HepG2 (cell line): ENCODE results near the gene C3orf18. TPM values are rescaled to one million over a fixed set of nuclear protein-coding genes. Genes with fewer than 3 reads are reported as not detected.
A peak's percentile ranks its signal among the peaks of the same experiment; 100 is the strongest.

Experiments
- NKX3-1 ChIP-seq: sonication (generic); formaldehyde crosslinking; IDR thresholded peaks from 2 replicates; pipeline ENCODE4 v1.5.0; 2020; ENCODE audit warnings: missing genetic modification reagents
- POGZ ChIP-seq: sonication (generic); formaldehyde crosslinking; IDR thresholded peaks from 2 replicates; pipeline ENCODE4 v1.4.0; 2020; ENCODE audit warnings: mild to moderate bottlenecking, missing genetic modification reagents
- PTBP1 ChIP-seq: fragments of 200-400 bp; formaldehyde crosslinking; IDR thresholded peaks from 2 replicates; pipeline ENCODE4 v1.6.1; 2018; ENCODE audit warnings: low read length, low read depth; ENCODE audit not compliant: poor library complexity, severe bottlenecking
- REXO4 ChIP-seq: sonication (generic); formaldehyde crosslinking; IDR thresholded peaks from 2 replicates; pipeline ENCODE4 v1.8.0; 2022; ENCODE audit warnings: missing genetic modification reagents, mild to moderate bottlenecking, borderline replicate concordance
- SKI ChIP-seq: fragments of 450-650 bp; IDR thresholded peaks from one replicate; pipeline ENCODE4 v1.6.1; 2018; ENCODE audit warnings: mild to moderate bottlenecking; ENCODE audit not compliant: partially characterized antibody
- TBX3 ChIP-seq: fragments of 450-650 bp; IDR thresholded peaks from 2 replicates; pipeline ENCODE4 v1.6.1; 2017; ENCODE audit warnings: antibody characterized with exemption, mild to moderate bottlenecking, inconsistent platforms, borderline replicate concordance
- ZBTB8A ChIP-seq: sonication (generic); formaldehyde crosslinking; IDR thresholded peaks from 2 replicates; pipeline ENCODE4 v1.4.0; 2020; ENCODE audit warnings: mild to moderate bottlenecking, low read depth, missing genetic modification reagents, borderline replicate concordance
- ZNF180 ChIP-seq: sonication (generic); formaldehyde crosslinking; IDR thresholded peaks from 2 replicates; pipeline ENCODE4 v1.4.0; 2020; ENCODE audit warnings: low read depth, missing genetic modification reagents, borderline replicate concordance
- ZNF749 ChIP-seq: sonication (generic); formaldehyde crosslinking; IDR thresholded peaks from 2 replicates; pipeline ENCODE4 v1.8.0; 2022; ENCODE audit warnings: mild to moderate bottlenecking, missing genetic modification reagents, moderate library complexity, borderline replicate concordance
- polyA plus RNA-seq, 8 experiments: library from polyadenylated mRNA; depleted of rRNA in 3 of 8; stranded (reverse) in 7 of 8; unstranded in 1 of 8; fragments of >200 nt; fragmentation: Illumina TruSeq in 4 of 8; extraction: Trizol in 4 of 8; gene quantifications; 2 replicates each; pipeline versions ENCODE4 v1.2.1 to v1.2.3, GENCODE V29; 2011 to 2016; ENCODE audit warnings: low read depth in 4 of 8, missing spikeins in 1 of 8, mixed read lengths in 1 of 8; ENCODE audit not compliant: insufficient read depth in 1 of 8
- total RNA-seq, 5 experiments: library from RNA; depleted of rRNA; stranded (reverse); fragments of >200 nt; fragmentation: Illumina TruSeq; extraction: Trizol; gene quantifications; 2 replicates each; pipeline ENCODE4 v1.2.3, GENCODE V29; 2016; ENCODE audit warnings: low read depth in 1 of 5
- TF ChIP-seq, protein P1 (sequence below): sonication (generic); formaldehyde crosslinking; IDR thresholded peaks from 2 replicates; pipeline ENCODE4 v1.4.0; 2020; ENCODE audit warnings: missing genetic modification reagents
- TF ChIP-seq, protein P2 (sequence below): IDR thresholded peaks from 2 replicates; pipeline ENCODE4 v1.6.1; 2016; ENCODE audit warnings: control low read depth
- TF ChIP-seq, protein P3 (sequence below): sonication (generic); formaldehyde crosslinking; conservative IDR thresholded peaks from 2 replicates; pipeline ENCODE4 v1.8.0; 2022; ENCODE audit warnings: missing genetic modification reagents
- TF ChIP-seq, protein P4 (sequence below): sonication (generic); formaldehyde crosslinking; IDR thresholded peaks from 2 replicates; pipeline ENCODE4 v1.5.1; 2020; ENCODE audit warnings: mild to moderate bottlenecking, missing genetic modification reagents, moderate library complexity
- TF ChIP-seq, protein P5 (sequence below): sonication (generic); formaldehyde crosslinking; IDR thresholded peaks from 2 replicates; pipeline ENCODE4 v1.4.0; 2020; ENCODE audit warnings: missing genetic modification reagents
- TF ChIP-seq, protein P6 (sequence below): IDR thresholded peaks from 2 replicates; pipeline ENCODE4 v1.6.1; 2016; ENCODE audit warnings: mild to moderate bottlenecking, missing biosample characterization, missing genetic modification reagents

C3orf18 gene
- total and polyA plus RNA-seq, 2 of the 13 experiments (the other 11 are each of a cell fraction or from before 2014, with no cell fraction given), result 1.6 to 4.8 TPM

DNA sequence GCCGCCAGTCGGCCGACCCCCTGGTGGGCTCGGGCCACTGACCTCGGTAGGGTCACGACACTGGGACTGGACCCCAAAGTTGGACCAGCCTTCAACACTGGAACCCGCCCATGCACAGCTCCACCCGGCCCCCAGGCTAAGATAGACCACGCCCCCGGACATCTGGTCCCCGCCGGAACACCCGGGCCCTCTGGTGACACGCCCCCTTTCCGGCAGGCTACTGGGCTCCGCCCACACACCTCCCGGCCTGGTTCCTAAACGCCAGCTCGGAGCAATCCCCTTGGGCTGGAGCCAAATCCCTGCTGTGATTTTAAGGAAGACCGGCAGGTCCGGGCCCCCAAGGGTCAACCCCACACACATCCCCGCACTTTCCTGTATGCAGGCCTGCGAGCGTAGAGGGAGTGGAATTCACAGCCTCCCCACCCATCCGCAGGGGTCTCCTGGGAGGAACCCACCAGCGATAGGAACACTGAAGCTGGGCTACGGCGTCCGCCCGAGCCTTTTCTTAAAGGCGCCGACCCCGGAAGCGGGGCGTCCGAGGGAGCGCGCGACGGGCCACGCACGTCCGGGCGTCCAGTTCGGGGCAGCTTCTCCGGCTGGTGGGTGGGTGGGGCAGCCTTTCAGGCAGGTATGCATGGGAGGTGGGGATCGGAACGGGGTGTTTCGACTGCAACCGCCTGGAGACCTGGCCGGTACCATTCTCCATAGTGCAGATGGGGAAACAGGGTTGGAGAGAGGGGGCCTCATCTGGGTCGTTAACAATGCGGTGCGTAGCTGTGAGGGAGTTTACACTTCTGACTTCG, 1.6 kb upstream of the C3orf18 start, which contains the start of gene HEMK1 (continued):
- no peak; the same call in 1 of the 2 replicates for TF ChIP-seq ZNF749 (CRISPR knock-in tag)
- TF ChIP-seq PTBP1, result no peak
- no peak for TF ChIP-seq ZBTB8A (CRISPR knock-in tag)
- TF ChIP-seq, protein P1, sequence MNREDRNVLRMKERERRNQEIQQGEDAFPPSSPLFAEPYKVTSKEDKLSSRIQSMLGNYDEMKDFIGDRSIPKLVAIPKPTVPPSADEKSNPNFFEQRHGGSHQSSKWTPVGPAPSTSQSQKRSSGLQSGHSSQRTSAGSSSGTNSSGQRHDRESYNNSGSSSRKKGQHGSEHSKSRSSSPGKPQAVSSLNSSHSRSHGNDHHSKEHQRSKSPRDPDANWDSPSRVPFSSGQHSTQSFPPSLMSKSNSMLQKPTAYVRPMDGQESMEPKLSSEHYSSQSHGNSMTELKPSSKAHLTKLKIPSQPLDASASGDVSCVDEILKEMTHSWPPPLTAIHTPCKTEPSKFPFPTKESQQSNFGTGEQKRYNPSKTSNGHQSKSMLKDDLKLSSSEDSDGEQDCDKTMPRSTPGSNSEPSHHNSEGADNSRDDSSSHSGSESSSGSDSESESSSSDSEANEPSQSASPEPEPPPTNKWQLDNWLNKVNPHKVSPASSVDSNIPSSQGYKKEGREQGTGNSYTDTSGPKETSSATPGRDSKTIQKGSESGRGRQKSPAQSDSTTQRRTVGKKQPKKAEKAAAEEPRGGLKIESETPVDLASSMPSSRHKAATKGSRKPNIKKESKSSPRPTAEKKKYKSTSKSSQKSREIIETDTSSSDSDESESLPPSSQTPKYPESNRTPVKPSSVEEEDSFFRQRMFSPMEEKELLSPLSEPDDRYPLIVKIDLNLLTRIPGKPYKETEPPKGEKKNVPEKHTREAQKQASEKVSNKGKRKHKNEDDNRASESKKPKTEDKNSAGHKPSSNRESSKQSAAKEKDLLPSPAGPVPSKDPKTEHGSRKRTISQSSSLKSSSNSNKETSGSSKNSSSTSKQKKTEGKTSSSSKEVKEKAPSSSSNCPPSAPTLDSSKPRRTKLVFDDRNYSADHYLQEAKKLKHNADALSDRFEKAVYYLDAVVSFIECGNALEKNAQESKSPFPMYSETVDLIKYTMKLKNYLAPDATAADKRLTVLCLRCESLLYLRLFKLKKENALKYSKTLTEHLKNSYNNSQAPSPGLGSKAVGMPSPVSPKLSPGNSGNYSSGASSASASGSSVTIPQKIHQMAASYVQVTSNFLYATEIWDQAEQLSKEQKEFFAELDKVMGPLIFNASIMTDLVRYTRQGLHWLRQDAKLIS (CRISPR knock-in tag), result no peak
- TF ChIP-seq, protein P2, sequence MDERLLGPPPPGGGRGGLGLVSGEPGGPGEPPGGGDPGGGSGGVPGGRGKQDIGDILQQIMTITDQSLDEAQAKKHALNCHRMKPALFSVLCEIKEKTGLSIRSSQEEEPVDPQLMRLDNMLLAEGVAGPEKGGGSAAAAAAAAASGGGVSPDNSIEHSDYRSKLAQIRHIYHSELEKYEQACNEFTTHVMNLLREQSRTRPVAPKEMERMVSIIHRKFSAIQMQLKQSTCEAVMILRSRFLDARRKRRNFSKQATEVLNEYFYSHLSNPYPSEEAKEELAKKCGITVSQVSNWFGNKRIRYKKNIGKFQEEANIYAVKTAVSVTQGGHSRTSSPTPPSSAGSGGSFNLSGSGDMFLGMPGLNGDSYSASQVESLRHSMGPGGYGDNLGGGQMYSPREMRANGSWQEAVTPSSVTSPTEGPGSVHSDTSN (CRISPR knock-in tag), result no peak
- TF ChIP-seq NKX3-1 (CRISPR knock-in tag), result no peak
- TF ChIP-seq, protein P3, sequence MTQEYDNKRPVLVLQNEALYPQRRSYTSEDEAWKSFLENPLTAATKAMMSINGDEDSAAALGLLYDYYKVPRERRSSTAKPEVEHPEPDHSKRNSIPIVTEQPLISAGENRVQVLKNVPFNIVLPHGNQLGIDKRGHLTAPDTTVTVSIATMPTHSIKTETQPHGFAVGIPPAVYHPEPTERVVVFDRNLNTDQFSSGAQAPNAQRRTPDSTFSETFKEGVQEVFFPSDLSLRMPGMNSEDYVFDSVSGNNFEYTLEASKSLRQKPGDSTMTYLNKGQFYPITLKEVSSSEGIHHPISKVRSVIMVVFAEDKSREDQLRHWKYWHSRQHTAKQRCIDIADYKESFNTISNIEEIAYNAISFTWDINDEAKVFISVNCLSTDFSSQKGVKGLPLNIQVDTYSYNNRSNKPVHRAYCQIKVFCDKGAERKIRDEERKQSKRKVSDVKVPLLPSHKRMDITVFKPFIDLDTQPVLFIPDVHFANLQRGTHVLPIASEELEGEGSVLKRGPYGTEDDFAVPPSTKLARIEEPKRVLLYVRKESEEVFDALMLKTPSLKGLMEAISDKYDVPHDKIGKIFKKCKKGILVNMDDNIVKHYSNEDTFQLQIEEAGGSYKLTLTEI, result no peak
- TF ChIP-seq TBX3, result no peak
- TF ChIP-seq, protein P4, sequence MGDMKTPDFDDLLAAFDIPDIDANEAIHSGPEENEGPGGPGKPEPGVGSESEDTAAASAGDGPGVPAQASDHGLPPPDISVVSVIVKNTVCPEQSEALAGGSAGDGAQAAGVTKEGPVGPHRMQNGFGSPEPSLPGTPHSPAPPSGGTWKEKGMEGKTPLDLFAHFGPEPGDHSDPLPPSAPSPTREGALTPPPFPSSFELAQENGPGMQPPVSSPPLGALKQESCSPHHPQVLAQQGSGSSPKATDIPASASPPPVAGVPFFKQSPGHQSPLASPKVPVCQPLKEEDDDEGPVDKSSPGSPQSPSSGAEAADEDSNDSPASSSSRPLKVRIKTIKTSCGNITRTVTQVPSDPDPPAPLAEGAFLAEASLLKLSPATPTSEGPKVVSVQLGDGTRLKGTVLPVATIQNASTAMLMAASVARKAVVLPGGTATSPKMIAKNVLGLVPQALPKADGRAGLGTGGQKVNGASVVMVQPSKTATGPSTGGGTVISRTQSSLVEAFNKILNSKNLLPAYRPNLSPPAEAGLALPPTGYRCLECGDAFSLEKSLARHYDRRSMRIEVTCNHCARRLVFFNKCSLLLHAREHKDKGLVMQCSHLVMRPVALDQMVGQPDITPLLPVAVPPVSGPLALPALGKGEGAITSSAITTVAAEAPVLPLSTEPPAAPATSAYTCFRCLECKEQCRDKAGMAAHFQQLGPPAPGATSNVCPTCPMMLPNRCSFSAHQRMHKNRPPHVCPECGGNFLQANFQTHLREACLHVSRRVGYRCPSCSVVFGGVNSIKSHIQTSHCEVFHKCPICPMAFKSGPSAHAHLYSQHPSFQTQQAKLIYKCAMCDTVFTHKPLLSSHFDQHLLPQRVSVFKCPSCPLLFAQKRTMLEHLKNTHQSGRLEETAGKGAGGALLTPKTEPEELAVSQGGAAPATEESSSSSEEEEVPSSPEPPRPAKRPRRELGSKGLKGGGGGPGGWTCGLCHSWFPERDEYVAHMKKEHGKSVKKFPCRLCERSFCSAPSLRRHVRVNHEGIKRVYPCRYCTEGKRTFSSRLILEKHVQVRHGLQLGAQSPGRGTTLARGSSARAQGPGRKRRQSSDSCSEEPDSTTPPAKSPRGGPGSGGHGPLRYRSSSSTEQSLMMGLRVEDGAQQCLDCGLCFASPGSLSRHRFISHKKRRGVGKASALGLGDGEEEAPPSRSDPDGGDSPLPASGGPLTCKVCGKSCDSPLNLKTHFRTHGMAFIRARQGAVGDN (CRISPR knock-in tag), result peak; percentile 83
- no peak for TF ChIP-seq REXO4 (CRISPR knock-in tag)
- TF ChIP-seq, protein P5, sequence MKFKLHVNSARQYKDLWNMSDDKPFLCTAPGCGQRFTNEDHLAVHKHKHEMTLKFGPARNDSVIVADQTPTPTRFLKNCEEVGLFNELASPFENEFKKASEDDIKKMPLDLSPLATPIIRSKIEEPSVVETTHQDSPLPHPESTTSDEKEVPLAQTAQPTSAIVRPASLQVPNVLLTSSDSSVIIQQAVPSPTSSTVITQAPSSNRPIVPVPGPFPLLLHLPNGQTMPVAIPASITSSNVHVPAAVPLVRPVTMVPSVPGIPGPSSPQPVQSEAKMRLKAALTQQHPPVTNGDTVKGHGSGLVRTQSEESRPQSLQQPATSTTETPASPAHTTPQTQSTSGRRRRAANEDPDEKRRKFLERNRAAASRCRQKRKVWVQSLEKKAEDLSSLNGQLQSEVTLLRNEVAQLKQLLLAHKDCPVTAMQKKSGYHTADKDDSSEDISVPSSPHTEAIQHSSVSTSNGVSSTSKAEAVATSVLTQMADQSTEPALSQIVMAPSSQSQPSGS (CRISPR knock-in tag), result peak; percentile 77
- TF ChIP-seq POGZ (CRISPR knock-in tag), result peak; percentile 92
- TF ChIP-seq, protein P6, sequence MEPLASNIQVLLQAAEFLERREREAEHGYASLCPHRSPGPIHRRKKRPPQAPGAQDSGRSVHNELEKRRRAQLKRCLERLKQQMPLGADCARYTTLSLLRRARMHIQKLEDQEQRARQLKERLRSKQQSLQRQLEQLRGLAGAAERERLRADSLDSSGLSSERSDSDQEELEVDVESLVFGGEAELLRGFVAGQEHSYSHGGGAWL, result peak; percentile 77
- TF ChIP-seq SKI, result peak; percentile 31
- no peak for TF ChIP-seq ZNF180 (CRISPR knock-in tag)
